H1 (cell line): ENCODE measurements around the gene TFB2M. TPM values are rescaled to one million over a fixed set of nuclear protein-coding genes. Genes with fewer than 3 reads are reported as not detected.

Experiments
- CHD7 ChIP-seq: fragments of 300-600 bp; sonication (generic); IDR thresholded peaks from 2 replicates; pipeline ENCODE4 v1.7.1; 2012; ENCODE audit warnings: low read length, moderate library complexity, mild to moderate bottlenecking, inconsistent platforms; ENCODE audit not compliant: insufficient replicate concordance
- SUZ12 ChIP-seq: fragments of 200-600 bp; sonication (generic); IDR thresholded peaks from 2 replicates; pipeline ENCODE4 v1.6.1; 2012; ENCODE audit warnings: mild to moderate bottlenecking, inconsistent platforms, low read length, moderate library complexity, mixed read lengths
- polyA plus RNA-seq, 7 experiments: library from polyadenylated mRNA; depleted of rRNA in 3 of 7; stranded (reverse) in 5 of 7; unstranded in 2 of 7; fragments of >200 nt in 5 of 7; fragments of 200-250 nt in 2 of 7; gene quantifications; 1 replicate in 5 of 7; 2 replicates in 1 of 7; 4 replicates in 1 of 7; pipeline versions ENCODE4 v1.2.1 to v1.2.3, GENCODE V29; 2011 to 2013; ENCODE audit warnings: missing spikeins in 2 of 7, mixed read lengths in 2 of 7
- total RNA-seq: library from RNA; stranded (reverse); fragmentation: NEBNext Ultra II Directional; extraction: Animal tissue kit (Norgen Biotek cat#: 25700); gene quantifications from 2 replicates; pipeline ENCODE4 v1.2.1, GENCODE V29; 2021

Gene TFB2M
- total and polyA plus RNA-seq, 2 of the 8 experiments (the other 6 are each of a cell fraction or from before 2014, with no cell fraction given): 10.4 to 22.0 TPM

- TF ChIP-seq CHD7: no peak
- no peak for TF ChIP-seq SUZ12
Observed at GRCh38 chr1:246588159-246588721, 22.2 kb upstream of the TFB2M start (continued).
